ENCODE results near the gene KCTD21. TPM values are rescaled to one million over a fixed set of nuclear protein-coding genes. Genes with fewer than 3 reads are reported as not detected.

Gene KCTD21
- total RNA-seq, 1 experiment from 2014 or later, result 3.2 TPM

DNA sequence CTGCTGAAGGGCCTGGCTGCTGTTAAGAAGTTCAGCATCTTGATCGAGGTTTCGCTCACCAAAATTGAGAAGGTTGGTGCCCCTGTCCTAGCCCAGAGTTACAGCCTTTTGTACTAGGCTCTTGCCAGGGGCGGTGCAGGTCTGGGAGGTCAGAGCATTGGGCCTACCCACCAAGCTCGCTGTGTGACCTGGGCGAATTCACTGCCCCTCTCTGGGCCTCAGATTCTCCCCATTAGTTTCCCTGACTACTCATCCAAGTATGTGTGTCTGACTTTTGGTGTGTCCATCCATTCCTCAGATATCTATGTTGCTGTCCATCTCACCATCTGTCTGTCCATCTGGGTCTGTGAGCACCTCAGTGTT lies 11.2 kb upstream of the KCTD21 start:
- no peaks in the 10 kb centered on the region for H3K27me3 ChIP-seq (ENCODE audit: control insufficient read depth, insufficient read depth, low read length)
- H3K36me3 ChIP-seq (replicated peaks; ENCODE audit: control insufficient read depth, insufficient read depth, low read length), result peaks cover 1% of the 10 kb centered on the region

DNA sequence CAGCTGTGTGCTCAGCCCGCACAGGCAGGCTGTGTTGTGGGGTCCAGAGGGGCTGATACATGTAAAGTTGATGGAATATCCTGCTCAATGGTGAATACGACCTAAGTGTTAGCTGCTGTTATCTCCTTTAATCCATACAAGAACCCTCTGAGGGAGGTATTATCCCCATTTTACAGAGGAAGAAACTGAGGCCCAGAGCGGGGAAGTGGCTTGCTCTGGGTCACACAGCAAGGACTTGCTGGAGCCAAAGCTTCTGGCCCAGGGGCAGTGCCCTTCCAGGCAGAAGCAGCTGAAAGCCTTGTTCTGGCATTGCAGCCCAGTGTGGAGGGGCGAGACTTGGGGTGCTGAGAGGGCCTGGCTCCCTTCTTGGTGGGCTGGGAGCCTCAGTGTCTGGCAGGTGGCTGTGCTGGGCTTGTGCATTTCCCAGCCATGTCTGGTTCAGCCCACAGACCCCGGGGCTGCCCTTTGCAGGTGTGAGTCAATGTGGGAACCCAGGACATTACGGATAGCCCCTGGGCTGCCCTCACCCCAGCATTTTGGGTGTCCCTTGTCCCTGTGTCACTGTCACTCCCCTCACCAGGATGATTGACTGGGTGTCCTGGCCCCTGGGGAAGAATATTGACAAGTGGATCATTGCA lies 10.7 kb upstream of the KCTD21 start:
- Histone ChIP-seq H3K27me3 (ENCODE audit: control insufficient read depth, insufficient read depth, low read length) (no peaks in the 10 kb centered on the region), H3K36me3 (replicated peaks; ENCODE audit: control insufficient read depth, insufficient read depth, low read length) (peaks cover 1% of the 10 kb centered on the region)

More for the DNA sequence above, 11.2 kb upstream of the KCTD21 start:
- no peak overlapping the region for H3K4me3 ChIP-seq (ENCODE audit: insufficient read depth, low read depth, low read length)
- DNase-seq, result no peak

DNA sequence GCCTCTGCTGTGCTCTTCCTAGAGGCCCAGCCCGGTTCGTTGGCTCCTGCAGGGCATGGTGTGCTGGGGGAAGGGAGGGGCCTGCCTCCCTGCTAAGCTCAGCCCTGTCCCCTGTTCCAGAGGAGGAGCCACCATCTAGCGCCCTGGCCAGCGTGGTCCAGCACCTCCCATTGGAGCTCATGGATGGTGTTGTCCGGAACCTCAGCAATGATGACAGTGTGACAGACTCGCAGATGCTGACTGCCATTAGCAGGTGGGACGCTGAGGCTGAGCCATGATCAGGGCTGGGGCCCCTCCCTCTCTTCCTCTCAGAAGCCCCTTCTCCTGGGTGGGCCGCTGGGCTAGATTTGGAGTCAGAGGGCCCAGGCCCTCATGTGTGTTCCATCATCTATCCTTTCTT lies 9.4 kb upstream of the KCTD21 start:
- Histone ChIP-seq H3K27me3 (ENCODE audit: control insufficient read depth, insufficient read depth, low read length) (no peaks in the 10 kb centered on the region), H3K36me3 (replicated peaks; ENCODE audit: control insufficient read depth, insufficient read depth, low read length) (peaks cover 1% of the 10 kb centered on the region), H3K4me3 (ENCODE audit: insufficient read depth, low read depth, low read length) (no peak overlapping the region)
- DNase-seq, result no peak

More for the DNA sequence above, 10.7 kb upstream of the KCTD21 start:
- DNase-seq, result peak; percentile 26
- no peak overlapping the region for H3K4me3 ChIP-seq (ENCODE audit: insufficient read depth, low read depth, low read length)

DNA sequence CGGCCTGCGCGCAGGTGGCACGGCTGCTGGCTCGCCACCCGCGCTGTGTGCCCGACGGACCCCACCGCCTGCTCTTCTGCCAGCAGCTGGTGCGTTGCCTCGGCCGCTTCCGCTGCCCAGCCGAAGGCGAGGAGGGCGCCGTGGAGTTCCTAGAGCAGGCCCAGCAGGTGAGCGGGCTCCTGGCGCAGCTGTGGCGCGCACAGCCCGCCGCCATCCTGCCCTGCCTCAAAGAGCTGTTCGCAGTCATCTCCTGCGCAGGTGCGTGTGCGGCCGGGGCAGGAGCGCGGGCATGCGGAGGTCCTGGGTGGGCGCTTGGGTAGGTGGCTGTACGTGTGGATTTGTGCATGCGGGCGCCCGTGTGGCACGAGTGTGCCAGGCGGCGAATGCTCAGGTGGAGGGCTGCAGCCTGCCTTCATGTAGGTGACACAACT lies 8.2 kb upstream of the KCTD21 start:
- peak; percentile 46 for DNase-seq
- Histone ChIP-seq H3K36me3 (replicated peaks; ENCODE audit: control insufficient read depth, insufficient read depth, low read length) (peaks cover 1% of the 10 kb centered on the region), H3K27me3 (ENCODE audit: control insufficient read depth, insufficient read depth, low read length) (no peaks in the 10 kb centered on the region), H3K4me3 (ENCODE audit: insufficient read depth, low read depth, low read length) (no peak overlapping the region)

DNA sequence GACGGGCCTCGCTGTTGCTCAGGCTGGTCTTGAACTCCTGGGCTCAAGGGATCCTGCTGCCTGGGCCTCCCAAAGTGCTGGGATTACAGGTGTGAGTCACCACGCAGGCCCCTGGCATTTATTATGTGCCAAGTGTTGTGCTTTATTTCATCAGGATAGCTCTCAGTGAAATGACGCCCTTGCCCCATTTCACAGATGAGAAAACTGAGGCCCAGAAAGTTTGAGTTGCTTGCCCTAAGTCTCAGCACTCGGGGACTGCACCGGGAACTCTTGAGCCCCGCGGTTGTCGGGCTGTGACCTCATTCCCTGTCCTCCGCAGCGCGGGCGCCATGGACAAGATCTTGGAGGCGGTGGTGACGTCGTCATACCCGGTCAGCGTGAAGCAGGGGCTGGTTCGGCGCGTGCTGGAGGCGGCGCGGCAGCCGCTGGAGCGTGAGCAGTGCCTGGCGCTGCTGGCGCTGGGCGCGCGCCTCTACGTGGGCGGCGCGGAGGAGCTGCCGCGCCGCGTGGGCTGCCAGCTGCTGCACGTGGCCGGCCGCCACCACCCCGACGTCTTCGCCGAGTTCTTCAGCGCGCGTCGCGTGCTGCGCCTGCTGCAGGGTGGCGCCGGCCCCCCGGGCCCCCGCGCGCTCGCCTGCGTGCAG lies 7.6 kb upstream of the KCTD21 start:
- no peaks in the 10 kb centered on the region for H3K27me3 ChIP-seq (ENCODE audit: control insufficient read depth, insufficient read depth, low read length)
- DNase-seq, result no peak
- no peak overlapping the region for H3K4me3 ChIP-seq (ENCODE audit: insufficient read depth, low read depth, low read length)

DNA sequence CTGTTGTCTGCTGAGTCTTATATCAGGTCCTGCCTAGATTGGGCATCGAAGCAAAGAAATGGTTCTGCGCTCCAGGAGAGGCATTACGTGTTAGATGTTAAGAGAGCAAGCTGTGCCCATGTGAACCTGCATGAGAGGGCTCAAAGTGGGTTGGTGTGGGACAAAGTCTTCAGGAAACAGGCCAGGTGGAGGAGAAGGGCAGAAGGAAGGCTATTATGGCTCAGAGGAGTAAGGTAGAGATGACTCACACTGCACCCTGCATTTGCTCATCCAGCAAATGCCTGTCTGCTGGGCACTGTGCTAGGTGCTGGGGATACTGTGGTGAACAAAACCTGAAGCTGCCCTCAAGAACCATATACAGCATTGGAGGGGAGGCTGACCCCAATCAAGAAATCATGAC lies 6.1 kb upstream of the KCTD21 start:
- no peaks in the 10 kb centered on the region for H3K27me3 ChIP-seq (ENCODE audit: control insufficient read depth, insufficient read depth, low read length)
- no peaks in the 10 kb centered on the region for H3K36me3 ChIP-seq (replicated peaks; ENCODE audit: control insufficient read depth, insufficient read depth, low read length)
- H3K4me3 ChIP-seq (ENCODE audit: insufficient read depth, low read depth, low read length), result no peak overlapping the region
- DNase-seq, result no peak

More for the DNA sequence above, 7.6 kb upstream of the KCTD21 start:
- peaks cover 1% of the 10 kb centered on the region for H3K36me3 ChIP-seq (replicated peaks; ENCODE audit: control insufficient read depth, insufficient read depth, low read length)

DNA sequence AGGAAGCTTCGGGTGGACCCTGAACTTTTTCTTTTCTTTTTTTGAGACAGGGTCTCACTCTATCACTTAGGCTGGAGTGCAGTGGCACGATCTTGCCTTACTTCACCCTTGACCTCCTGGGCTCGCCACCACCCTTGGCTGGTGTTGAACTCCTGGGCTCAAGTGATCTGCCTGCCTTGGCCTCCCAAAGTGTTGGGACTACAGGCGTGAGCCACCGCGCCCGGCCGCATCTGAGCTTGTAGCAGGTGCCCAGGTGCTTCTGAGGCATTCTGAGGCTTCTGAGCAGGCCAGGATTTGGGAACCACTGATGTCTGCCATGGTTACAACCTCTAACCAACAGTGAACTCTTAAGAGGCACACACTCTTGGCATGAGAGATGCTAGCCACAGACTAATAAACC lies 5.4 kb upstream of the KCTD21 start:
- Histone ChIP-seq H3K4me3 (ENCODE audit: insufficient read depth, low read depth, low read length) (no peak overlapping the region), H3K36me3 (replicated peaks; ENCODE audit: control insufficient read depth, insufficient read depth, low read length) (no peaks in the 10 kb centered on the region), H3K27me3 (ENCODE audit: control insufficient read depth, insufficient read depth, low read length) (no peaks in the 10 kb centered on the region)
- no peak for DNase-seq

DNA sequence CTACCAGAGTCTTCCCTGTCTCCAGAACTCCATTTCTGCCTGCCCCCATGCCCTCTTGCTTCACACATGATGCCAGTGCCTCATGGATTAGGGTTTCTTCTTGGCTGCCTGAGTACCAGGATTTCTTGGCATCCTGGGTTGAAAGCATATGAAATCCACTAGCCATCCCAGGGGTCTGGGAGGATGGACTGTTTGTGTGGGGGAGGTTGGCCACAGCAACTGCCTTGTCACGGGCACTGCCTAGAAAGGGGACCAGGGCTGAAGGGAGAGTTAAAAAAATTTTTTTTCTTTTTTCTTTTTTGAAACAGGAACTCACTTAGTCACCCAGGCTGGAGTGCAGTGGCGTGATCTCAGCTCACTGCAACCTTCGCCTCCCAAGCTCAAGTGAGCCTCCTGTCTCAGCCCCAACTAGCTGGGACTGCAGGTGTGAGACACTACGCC lies 4.5 kb upstream of the KCTD21 start:
- Histone ChIP-seq H3K27me3 (ENCODE audit: control insufficient read depth, insufficient read depth, low read length) (no peaks in the 10 kb centered on the region), H3K36me3 (replicated peaks; ENCODE audit: control insufficient read depth, insufficient read depth, low read length) (no peaks in the 10 kb centered on the region), H3K4me3 (ENCODE audit: insufficient read depth, low read depth, low read length) (no peak overlapping the region)
- DNase-seq, result no peak

DNA sequence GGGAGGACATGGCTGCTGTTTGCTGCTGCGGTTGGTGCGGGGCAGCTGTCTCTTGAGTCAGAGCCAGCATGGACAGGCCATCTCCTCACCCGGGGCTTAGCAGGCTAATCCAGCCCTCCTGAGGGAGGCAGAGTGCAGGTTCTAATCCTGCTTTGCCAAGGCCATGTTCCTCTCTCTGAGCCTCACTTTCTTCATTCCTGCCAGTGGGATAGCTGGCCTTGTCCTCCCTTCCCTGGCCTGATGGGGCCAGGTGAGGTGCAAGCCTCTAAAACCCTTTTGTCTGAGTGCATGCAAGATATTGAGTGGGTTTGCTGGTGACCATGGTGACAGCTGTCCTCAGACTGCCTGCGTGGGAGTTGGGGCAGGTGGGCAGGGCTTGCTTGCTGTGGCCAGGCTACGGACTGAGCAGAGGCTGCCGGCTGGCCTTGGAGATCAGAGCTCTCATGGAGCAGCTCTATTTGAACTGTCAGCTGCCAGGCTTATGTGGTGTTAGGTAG lies 3.8 kb upstream of the KCTD21 start:
- Histone ChIP-seq H3K27me3 (ENCODE audit: control insufficient read depth, insufficient read depth, low read length) (peaks cover 2% of the 10 kb centered on the region; the same call in 1 of the 2 replicates), H3K36me3 (replicated peaks; ENCODE audit: control insufficient read depth, insufficient read depth, low read length) (no peaks in the 10 kb centered on the region), H3K4me3 (ENCODE audit: insufficient read depth, low read depth, low read length) (no peak overlapping the region)
- DNase-seq, result no peak

DNA sequence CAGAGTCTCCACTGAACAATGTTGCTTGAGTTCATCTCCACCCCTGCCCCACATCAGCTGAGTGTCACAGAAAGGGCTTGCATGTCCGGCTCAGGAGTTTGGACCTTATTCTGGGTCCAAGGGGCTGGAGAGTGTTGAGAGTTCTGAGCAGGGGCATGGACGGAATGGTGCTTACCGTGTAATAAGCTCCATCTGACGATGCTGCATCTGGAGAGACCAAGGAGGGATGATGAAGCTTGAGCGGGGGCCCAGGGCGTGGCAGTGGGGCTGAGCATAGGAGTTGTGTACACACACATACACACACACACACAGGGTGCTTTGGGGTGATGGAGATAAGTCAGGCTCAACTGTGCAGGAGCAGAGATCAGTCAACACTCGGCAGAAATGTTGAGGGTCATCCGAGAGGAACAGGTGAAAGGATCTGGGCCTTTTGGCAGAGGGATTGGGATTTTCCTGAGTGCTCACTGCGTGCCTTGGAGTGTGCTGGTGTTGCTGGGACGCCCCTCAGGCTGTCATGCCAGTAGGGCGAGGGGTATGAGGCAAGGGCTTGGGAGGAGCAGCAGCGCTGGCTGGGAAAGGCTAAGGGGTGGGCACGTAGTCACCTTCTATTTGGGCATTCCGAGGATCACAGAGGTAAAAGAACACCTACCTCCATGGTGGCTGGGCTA lies 2.6 kb upstream of the KCTD21 start:
- no peak overlapping the region for H3K4me3 ChIP-seq (ENCODE audit: insufficient read depth, low read depth, low read length)
- DNase-seq, result no peak
- no peaks in the 10 kb centered on the region for H3K36me3 ChIP-seq (replicated peaks; ENCODE audit: control insufficient read depth, insufficient read depth, low read length)
- peaks cover 6% of the 10 kb centered on the region; the same call in 1 of the 2 replicates for H3K27me3 ChIP-seq (ENCODE audit: control insufficient read depth, insufficient read depth, low read length)

DNA sequence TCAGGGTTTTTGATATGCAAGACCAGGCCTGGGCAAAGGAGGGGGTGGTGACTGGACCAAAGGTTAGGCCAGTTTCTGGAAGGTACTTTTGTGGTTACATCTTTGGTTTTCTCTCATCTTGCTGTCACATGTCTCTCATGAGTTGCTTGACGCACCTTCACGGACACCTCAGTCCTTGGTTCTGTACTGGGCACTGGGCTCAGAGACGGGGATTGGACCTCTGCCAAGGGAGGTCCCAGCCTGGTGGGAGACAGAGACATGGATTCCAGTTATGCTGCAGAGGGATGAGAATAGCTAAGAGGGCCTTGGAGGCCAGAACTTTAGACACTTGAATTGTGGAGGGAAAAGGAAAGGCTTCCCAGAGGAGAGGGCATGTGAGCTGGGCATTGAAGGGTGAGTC lies 1.9 kb upstream of the KCTD21 start:
- H3K4me3 ChIP-seq (ENCODE audit: insufficient read depth, low read depth, low read length), result no peak overlapping the region
- no peaks in the 10 kb centered on the region for H3K36me3 ChIP-seq (replicated peaks; ENCODE audit: control insufficient read depth, insufficient read depth, low read length)
- peaks cover 6% of the 10 kb centered on the region; the same call in 1 of the 2 replicates for H3K27me3 ChIP-seq (ENCODE audit: control insufficient read depth, insufficient read depth, low read length)
- DNase-seq, result no peak

DNA sequence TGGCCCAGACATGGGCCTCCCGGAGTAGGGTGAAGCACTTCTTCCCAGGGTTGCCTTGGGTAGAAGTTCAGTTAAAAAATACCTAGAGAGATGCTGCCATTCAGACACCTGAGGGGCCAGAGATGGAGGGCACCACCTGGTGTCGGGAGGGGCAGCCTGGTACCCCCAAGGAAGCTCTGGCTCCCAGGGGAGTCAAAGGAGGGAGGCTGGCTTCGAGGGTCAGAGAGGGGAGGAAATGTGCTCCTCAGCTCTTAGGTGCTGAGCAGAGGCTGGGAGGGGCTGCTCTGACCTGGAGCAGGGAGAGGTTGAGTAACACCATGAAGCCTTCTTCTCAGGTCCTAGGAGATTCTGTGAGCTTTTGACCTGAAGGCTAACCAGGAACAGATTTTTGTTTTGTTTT lies 1.4 kb upstream of the KCTD21 start:
- Histone ChIP-seq H3K27me3 (ENCODE audit: control insufficient read depth, insufficient read depth, low read length) (peaks cover 6% of the 10 kb centered on the region; the same call in 1 of the 2 replicates), H3K4me3 (ENCODE audit: insufficient read depth, low read depth, low read length) (no peak overlapping the region), H3K36me3 (replicated peaks; ENCODE audit: control insufficient read depth, insufficient read depth, low read length) (no peaks in the 10 kb centered on the region)
- DNase-seq, result no peak

DNA sequence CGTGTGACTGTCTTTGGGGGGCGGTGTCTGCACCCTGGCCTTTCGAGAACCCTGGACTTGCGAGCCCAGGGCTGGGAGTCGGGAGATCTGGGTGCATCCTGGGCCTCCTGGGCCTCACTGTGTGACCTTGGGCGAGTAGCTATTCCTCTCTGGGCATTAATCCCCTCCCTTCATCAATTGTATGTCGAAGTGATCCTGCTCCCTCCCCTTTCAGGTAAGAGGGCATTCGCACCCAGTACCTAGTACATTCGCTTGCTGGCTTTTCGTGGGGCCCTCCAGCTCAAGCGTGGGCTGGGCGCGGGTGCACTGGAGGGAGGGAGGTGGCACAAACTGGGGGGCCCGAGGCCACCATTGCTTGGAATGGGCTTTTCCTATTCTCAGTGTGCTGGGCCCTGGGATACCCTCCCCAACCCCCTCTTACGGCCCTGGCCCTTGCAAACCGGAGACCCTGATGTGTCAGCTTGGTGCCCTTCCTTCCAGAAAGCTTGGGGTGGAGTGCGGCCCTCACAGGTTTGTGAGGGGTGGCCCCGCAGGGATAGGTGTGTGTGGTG lies 823 bp upstream of the KCTD21 start:
- Histone ChIP-seq H3K4me3 (ENCODE audit: insufficient read depth, low read depth, low read length) (peak overlapping the region; percentile 66), H3K27me3 (ENCODE audit: control insufficient read depth, insufficient read depth, low read length) (peaks cover 6% of the 10 kb centered on the region; the same call in 1 of the 2 replicates), H3K36me3 (replicated peaks; ENCODE audit: control insufficient read depth, insufficient read depth, low read length) (no peaks in the 10 kb centered on the region)
- no peak for DNase-seq

DNA sequence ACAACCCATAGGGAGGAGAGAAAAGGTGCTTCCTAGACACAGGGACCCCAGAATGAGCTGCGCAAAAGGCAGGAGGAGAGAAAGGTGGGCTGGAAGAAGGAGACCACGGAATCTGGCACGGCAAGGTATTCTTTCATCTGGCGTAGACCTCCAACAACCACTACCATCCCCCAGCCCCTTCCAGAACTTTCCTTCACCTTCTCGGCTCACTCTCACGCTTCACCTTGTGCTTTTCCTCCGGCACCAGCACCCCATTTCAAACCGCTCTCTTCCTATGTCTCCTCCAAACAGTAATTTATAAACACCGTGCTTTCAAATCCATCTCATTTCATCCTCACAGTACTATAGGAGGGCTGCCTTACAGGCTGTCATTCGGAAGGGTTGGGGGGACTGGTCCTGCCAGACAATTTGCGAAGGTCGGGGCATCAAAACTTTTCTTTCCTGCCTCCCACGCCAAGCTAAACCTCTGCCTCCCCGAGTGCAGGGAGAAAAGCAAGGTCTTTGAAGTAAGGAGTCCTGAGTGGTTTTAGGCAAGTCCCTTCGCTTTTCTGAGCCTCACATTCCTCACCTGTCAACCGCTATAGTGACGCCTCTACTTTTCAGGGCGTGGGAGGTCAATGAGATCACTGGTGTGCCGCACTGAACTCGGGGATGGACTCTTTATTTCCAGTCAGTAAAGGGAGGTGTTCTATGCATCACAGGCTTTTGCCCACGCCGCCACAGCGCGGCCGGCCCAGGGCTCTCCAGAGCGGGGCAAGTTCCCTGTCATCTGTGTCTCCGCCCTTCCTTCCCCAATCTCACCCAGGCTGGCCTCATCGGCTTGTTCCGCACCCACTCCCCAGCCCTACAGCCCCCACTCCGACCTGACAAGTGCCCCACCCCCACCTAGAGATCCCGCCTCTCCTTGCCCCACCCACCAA lies 800 bp downstream of the KCTD21 start:
- Histone ChIP-seq H3K4me3 (ENCODE audit: insufficient read depth, low read depth, low read length) (peak overlapping the region; percentile 66), H3K27me3 (ENCODE audit: control insufficient read depth, insufficient read depth, low read length) (peaks cover 6% of the 10 kb centered on the region; the same call in 1 of the 2 replicates), H3K36me3 (replicated peaks; ENCODE audit: control insufficient read depth, insufficient read depth, low read length) (no peaks in the 10 kb centered on the region)
- DNase-seq, result peak; percentile 41
